Dedifferentiated amniotic fluid mesenchymal stem cell (primary cell): ENCODE measurements around the gene MBD5.

Source experiments
- DNase-seq: peaks from one replicate; pipeline ENCODE4 v3.0.0-alpha.2; 2016; ENCODE audit errors: extremely low spot score

Gene MBD5

GRCh38 chr2:148545390-148546256 is 524.7 kb downstream of the MBD5 start:
- DNase-seq = no peak

GRCh38 chr2:148546270-148546669 is 525.4 kb downstream of the MBD5 start:
- DNase-seq = no peak

DNA sequence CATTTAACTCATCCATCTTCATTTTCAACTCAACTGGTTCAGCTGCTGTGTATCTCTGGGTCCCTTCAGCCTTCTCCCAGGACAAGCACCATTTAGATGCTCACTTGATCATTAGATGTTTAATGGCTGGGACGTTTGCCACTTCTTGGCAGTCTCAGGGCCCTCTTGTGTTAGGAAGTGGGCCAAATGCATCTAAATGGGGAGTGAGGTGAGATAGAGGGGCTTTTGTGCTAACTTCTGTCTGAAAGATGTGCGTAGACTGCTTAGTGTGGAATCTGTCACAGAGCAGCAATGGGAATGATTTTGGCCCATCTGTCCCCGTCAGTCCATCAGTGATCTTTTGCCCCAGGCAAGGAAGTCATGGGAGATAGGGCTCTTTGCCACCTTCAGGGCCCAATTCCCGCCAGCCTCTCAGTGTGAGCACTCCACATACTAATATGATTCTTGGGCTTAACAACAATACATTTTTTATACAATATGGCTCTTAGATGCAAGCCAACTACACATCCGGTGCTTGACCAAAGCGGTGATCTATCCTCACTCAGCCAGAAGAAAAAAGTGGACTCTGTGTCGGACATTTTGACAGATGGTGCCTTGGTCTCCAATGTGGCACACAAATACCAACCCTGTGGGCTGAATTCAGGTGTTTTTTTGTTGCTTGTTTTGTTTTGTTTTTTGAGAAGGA is 528.0 kb downstream of the MBD5 start:
- DNase-seq = no peak

- no peak for DNase-seq
Observed at GRCh38 chr2:148552675-148553331, 531.9 kb downstream of the MBD5 start.

DNA sequence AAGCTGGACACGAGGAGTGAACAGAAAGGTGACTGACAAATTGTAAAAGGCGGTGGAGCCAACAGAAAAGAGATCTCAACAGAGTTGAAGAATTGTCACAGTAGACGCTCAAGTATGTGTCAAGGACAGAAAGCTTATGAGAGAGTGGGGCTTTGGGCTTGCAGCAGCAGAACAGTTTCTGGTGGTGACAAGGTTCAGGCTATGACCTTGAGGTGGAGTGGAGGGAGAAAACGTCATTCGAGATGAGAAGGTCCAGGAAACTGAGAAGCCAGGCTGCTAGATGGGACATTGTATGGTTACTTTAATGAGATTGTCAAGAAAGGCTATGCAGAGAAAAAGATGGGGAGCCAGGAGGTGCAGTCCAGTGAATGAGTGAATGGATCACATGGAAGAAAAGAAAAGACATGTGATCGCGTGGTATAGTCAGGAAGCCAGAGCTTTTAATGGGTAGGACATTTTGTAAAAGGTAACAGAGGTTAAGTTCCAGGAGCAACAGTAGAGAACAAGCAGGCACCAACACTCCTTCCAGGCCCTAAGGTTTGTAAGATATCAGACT is 532.5 kb downstream of the MBD5 start:
- no peak for DNase-seq

DNA sequence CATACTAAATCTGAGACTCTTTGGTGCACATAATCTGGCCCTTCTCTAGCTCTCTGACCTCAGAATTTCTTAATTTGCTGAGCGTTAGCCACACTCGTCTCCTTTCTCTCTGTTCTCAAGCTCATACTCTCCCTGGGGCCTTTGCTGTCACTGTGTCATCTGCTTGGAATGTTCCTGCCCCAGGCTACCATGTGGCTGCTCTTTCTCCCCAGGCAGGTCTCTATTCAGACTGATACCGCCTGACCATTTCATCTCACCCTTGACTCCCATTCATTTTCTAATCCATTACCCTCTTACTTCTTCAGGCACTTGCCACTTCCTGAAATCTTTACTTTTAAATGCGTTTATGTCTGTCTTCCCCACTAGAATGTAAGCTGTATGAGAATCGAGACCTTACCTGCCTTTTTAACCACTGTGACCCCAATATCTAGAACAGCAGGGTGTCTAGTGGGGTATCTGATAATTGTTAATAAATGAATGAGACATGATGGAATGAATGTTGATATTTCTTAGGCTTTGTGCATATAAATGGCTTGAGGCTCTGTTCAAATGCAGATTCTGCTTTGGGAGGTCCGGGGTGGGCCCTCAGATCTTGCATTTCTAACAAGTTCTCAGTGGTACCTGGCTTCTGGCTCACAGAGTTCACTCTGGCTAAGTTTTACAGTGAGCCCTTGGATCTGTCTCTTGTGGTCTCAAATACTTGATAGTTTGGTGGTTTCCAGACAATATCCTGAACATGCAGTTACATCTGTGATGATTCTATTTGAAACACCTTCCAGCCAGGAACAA is 533.8 kb downstream of the MBD5 start:
- no peak for DNase-seq

DNA sequence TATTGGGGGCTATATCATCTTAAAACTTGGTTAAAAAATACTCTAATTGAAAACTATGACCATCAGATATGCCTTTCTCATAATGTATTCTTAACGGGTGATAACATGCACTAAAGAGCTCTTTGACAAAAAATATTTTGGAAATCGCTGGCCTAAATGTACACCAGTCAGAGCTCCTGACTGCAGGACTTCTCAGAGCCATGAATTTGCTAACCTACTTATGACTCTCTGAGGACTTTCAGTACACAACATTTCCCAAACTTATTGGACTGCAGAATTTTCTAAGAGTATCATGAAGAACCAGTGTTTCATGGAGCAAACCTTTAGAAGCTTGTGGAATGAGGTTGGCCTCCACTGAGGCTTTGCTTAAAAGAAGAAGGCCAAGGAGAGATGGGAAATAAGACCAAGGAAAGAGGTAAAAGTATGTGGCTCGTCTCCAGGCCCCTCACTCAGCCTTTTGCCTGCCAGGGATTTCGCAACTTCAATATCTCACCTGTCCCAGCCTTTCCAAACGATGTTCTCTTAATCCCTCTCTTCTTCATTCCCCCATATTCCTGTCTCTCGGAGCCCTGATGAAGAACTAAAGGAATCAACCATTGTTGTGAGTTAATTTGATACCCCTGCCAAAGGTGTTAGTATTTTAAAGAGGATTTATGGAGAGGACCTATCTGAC is 534.9 kb downstream of the MBD5 start:
- DNase-seq = no peak

DNA sequence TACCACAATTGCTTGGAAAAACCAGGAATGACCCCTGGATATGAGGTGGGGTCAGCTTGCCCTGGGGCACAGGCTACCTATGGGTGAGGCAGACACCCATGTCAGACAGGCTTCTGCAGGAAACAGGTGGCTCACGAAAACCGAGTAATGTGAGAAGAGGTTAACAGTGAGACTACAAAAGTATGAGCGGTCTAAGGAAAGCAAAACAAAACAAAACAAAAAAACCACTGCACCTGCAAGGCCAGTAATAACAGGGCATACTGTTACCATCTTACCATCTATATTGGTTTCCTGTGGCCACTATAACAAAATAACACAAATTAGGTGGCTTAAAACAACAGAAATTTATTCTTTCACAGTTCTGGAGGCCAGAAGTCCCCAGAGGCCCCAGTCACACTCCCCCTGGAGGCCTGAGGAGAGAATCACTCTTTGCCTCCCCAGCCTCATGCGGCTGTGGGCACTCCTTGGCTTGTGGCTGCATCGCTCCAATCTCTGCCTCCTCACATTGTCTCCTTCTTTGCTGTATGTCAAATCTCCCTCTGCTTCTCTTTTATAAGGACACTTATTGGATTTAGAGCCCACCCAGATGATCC is 537.0 kb downstream of the MBD5 start:
- DNase-seq = no peak

DNA sequence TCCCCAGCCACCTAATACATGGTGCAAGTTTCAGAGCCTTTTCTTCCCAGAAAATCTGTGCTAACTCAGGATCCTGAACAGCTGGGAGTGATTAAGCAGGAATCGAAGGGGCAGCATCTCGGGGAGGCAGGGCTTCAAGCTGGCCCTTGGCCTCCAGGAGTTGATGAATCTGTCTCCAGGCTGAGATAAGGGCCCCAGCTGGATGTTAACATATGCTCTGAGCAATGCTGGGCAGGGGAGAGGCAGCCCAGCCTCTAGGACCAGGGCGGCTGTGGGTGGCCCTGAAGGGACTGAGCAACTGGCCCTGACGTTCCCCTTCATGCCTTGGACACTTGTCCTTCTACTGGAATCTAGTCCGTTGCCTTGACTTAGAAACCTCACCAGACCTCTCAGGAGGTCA is 539.6 kb downstream of the MBD5 start:
- DNase-seq = no peak

DNA sequence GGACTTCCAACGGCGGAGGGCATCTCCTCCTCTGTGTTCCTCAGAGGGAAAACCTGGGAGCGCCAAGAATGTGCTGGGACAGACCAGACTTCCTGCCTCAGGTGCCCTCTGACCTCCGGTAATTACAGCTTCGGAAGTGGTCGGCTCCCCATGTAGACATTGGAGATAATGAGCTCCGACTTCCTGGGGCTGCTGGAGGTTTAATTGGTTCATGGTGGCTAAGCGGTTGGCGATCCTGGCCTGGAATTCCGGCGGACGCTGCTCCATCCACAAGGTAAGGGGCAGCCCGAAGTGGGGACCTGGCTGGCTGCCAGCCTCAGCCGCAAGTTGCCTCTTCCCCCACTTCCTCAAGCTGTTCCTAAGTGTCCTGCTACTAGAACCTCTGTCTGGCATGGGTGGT is 540.5 kb downstream of the MBD5 start:
- DNase-seq = no peak

DNA sequence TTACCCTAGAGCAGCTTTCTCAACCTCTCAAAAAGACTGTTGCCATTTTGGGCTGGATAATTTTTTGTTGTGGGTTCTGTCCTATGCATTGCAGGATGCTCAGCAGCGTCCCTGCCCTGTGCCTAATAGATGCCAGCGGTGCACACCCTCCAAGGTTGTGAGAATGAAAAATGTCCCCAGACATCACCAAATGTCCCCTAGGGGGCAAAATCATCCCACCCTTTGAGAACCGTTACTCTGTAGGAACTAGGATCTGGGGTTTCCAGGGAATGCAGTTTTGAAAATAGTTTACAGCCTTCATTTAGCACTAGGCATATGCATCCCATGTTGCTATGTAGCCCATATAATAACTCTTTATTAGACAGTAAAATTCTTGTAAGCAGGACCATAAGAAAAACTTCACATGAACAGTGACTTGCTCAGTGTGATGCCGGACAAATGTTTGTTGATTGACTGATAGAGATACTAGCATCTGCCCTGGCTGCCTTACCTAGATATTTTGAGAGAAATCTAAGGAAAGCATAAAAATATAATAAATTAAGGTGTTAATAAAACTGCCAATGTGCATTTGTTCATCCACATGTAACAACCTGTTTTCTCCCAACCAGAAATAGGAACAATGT is 544.5 kb downstream of the MBD5 start:
- no peak for DNase-seq
